Thyroid gland (tissue), 4 donors: ENCODE data around the gene PRKAB2.

ENCODE experiments used
- POLR2A ChIP-seq, 2 donors: fragments of 450-650 bp; IDR thresholded peaks; one replicate each; pipeline ENCODE4 v1.6.1; 2017; ENCODE audit warnings: antibody characterized with exemption in 2 of 2, mild to moderate bottlenecking in 2 of 2, moderate library complexity in 1 of 2
- TF ChIP-seq, protein P1 (sequence below), 6 experiments: fragments of 200-600 bp in 3 of 6; fragments of 450-650 bp in 3 of 6; sonication (generic) in 3 of 6; IDR thresholded peaks; one replicate each; pipeline ENCODE4 v1.5.1; 2016 to 2019; ENCODE audit warnings: antibody characterized with exemption in 6 of 6, mild to moderate bottlenecking in 2 of 6, inconsistent platforms in 1 of 6, moderate library complexity in 1 of 6

DNA sequence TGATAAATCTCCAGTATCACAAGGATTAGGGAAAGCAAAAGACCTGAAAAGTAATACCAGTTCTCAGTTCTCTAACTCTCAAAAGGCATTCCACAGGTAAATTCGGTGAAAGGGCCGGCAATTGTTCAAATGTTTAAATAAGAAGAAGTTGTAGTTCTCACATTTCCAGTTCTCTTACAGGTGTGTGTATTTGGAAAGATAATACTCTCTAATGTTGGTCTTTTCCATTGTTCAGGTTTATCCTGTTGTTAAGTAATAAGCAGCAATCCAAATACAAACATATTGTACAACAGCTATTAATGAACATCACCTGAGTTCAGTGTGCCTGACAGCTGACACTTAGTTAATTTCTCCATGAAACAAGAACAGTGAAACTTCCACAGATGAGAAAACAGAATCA lies 13.2 kb upstream of the PRKAB2 start:
- TF ChIP-seq POLR2A (IDR thresholded peaks at IDR 0.05): no peak
- TF ChIP-seq, protein P1, sequence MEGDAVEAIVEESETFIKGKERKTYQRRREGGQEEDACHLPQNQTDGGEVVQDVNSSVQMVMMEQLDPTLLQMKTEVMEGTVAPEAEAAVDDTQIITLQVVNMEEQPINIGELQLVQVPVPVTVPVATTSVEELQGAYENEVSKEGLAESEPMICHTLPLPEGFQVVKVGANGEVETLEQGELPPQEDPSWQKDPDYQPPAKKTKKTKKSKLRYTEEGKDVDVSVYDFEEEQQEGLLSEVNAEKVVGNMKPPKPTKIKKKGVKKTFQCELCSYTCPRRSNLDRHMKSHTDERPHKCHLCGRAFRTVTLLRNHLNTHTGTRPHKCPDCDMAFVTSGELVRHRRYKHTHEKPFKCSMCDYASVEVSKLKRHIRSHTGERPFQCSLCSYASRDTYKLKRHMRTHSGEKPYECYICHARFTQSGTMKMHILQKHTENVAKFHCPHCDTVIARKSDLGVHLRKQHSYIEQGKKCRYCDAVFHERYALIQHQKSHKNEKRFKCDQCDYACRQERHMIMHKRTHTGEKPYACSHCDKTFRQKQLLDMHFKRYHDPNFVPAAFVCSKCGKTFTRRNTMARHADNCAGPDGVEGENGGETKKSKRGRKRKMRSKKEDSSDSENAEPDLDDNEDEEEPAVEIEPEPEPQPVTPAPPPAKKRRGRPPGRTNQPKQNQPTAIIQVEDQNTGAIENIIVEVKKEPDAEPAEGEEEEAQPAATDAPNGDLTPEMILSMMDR (IDR thresholded peaks at IDR 0.05): no peak
